Muscle layer of colon (tissue), 2 donors: ENCODE results near the gene TDRD9.

ENCODE experiments used
- H3K27ac ChIP-seq: one replicate; pipeline ENCODE4 v1.7.0; 2013; ENCODE audit warnings: low read depth, mild to moderate bottlenecking, low read length, moderate library complexity
- H3K27me3 ChIP-seq, 2 donors: one replicate each; pipeline ENCODE4 v1.7.0; 2013; ENCODE audit warnings: low read length in 2 of 2, mild to moderate bottlenecking in 2 of 2; ENCODE audit not compliant: insufficient read depth in 2 of 2, control insufficient read depth in 1 of 2
- H3K36me3 ChIP-seq: one replicate; pipeline ENCODE4 v1.7.0; 2013; ENCODE audit warnings: mild to moderate bottlenecking, low read length; ENCODE audit not compliant: insufficient read depth
- H3K4me1 ChIP-seq: one replicate; pipeline ENCODE4 v1.7.0; 2013; ENCODE audit warnings: mild to moderate bottlenecking, low read length; ENCODE audit not compliant: insufficient read depth
- H3K4me3 ChIP-seq, 2 donors: one replicate each; pipeline ENCODE4 v1.7.0; 2013; ENCODE audit warnings: low read length in 2 of 2, low read depth in 1 of 2, mild to moderate bottlenecking in 1 of 2, moderate library complexity in 1 of 2
- H3K9ac ChIP-seq: one replicate; pipeline ENCODE4 v1.7.0; 2013; ENCODE audit warnings: low read length
- H3K9me3 ChIP-seq: one replicate; pipeline ENCODE4 v1.7.0; 2013; ENCODE audit warnings: mild to moderate bottlenecking, low read length
- donor health status: abdominal sarcoma.
- donor health status: Adenocarcinoma of cecum.

Gene TDRD9, protein sequence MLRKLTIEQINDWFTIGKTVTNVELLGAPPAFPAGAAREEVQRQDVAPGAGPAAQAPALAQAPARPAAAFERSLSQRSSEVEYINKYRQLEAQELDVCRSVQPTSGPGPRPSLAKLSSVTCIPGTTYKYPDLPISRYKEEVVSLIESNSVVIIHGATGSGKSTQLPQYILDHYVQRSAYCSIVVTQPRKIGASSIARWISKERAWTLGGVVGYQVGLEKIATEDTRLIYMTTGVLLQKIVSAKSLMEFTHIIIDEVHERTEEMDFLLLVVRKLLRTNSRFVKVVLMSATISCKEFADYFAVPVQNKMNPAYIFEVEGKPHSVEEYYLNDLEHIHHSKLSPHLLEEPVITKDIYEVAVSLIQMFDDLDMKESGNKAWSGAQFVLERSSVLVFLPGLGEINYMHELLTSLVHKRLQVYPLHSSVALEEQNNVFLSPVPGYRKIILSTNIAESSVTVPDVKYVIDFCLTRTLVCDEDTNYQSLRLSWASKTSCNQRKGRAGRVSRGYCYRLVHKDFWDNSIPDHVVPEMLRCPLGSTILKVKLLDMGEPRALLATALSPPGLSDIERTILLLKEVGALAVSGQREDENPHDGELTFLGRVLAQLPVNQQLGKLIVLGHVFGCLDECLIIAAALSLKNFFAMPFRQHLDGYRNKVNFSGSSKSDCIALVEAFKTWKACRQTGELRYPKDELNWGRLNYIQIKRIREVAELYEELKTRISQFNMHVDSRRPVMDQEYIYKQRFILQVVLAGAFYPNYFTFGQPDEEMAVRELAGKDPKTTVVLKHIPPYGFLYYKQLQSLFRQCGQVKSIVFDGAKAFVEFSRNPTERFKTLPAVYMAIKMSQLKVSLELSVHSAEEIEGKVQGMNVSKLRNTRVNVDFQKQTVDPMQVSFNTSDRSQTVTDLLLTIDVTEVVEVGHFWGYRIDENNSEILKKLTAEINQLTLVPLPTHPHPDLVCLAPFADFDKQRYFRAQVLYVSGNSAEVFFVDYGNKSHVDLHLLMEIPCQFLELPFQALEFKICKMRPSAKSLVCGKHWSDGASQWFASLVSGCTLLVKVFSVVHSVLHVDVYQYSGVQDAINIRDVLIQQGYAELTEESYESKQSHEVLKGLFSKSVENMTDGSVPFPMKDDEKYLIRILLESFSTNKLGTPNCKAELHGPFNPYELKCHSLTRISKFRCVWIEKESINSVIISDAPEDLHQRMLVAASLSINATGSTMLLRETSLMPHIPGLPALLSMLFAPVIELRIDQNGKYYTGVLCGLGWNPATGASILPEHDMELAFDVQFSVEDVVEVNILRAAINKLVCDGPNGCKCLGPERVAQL (N-terminal part only)

DNA sequence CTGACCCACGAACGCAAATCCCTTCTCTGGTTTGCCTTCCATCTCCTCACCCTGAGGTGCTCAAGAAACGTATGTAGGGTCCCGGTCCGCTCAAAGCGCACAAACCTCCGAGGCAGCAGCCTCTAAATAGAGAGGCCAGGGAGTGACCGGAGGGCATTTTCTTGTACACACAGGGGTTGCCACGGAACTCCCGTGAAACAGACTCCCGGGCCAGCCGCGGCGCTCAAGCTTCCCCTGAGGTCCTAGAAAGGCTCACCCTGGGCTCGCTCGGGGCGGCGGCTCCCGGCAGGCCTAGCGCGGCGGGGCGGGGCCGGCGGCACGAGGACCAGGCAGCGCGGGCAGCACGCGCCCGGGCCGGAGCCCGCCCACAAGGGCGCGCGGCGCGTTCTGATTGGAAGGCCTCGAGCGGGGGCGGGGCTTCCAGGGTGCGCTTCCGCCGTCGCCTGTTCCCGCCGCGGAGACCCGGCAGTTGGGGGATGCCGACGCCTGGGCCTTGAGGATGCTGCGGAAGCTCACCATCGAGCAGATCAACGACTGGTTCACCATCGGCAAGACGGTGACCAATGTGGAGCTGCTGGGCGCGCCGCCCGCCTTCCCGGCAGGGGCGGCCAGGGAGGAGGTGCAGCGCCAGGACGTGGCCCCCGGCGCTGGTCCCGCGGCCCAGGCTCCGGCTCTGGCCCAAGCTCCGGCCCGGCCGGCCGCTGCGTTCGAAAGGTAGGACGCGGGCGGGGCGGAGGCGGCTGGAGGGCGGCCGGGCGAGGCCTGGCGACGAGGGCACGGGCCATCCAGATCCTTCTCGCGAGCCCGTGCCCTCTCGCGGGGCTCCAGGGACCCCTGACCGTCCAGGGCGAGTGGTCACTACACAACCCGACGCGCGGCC is at the start of gene TDRD9:
Gene TDRD9 (plus strand): TSS at position 446 of the 880 bp plus-strand sequence. CDS start 54 bp downstream, at position 500.
- no peak within 1 kb of the TSS for H3K4me3 ChIP-seq

DNA sequence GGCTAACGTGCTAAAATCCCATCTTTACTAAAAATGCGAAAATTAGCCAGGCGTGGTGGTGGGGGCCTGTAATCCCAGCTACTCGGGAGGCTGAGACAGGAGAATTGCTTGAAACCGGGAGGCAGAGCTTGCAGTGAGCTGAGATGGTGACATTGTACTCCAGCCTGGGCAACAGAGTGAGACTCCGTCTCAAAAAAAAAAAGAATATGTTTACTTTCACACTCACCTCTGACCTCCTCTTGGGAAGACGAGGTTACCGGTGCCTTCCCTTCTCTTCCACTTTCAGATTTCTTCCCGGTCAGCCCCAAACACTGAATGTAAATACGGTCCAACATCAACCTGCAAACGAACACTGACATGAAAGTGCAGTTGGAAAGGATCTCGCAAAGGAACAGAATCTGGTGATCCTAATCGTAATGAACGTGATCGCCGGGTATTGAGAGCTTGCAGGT is 49.1 kb upstream of the TDRD9 start:
- no peak overlapping the region for H3K4me3 ChIP-seq
- H3K9ac ChIP-seq = no peak overlapping the region
- peaks cover 37% of the 10 kb centered on the region for H3K4me1 ChIP-seq
- no peaks in the 10 kb centered on the region for H3K9me3 ChIP-seq
- no peak overlapping the region for H3K27ac ChIP-seq
- H3K27me3 ChIP-seq = peaks cover 0 to 3% of the 10 kb centered on the region in 2 donors
- no peaks in the 10 kb centered on the region for H3K36me3 ChIP-seq

More for the DNA sequence above, at the start of gene TDRD9:
- no peak within 1 kb of the TSS for H3K27ac ChIP-seq
- H3K27me3 ChIP-seq = no peaks in the 10 kb centered on the region
- H3K9me3 ChIP-seq = no peaks in the 10 kb centered on the region
- H3K36me3 ChIP-seq = no peaks in the 10 kb centered on the region
- no peaks in the 10 kb centered on the region for H3K4me1 ChIP-seq
- H3K9ac ChIP-seq = no peak within 1 kb of the TSS

DNA sequence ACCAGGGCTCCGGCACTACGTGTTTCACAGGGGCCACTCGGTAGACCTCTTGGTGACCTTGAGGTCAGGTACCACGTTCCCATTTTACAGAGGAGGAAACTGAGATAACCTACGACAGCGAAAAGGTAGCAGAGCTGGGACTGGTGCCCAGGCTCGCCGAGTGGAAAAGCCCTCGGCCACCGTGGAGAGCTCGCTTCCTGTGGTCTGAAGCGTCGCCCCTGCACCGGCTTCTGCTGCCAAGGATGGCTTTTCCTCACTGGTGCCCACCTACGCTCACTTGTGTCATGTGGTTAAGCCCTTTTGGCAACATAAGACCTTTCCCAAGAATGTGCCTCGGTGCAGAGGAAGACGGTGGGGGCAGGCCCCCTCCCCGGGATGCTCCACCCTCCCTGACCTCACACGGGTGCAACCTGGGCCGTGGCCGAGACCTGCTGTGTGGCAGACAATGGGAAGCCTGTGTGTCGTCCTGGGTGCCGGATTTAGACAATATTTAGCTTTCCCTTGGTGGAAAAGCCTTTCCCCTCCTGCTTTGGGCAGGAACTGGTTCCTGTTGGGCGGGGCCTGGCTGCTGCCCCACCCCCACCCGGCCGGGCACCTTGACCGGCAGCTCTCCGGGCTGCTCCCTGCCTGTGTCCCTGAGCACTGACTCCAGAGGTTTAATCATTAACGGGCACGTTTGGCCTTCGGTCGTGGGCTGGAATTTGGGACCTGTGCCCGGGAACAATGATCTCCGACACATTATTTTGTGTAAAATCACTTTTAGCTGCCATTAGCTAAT is 48.5 kb upstream of the TDRD9 start:
- no peak overlapping the region for H3K9ac ChIP-seq
- peaks cover 0 to 3% of the 10 kb centered on the region in 2 donors for H3K27me3 ChIP-seq
- H3K27ac ChIP-seq = no peak overlapping the region
- no peaks in the 10 kb centered on the region for H3K36me3 ChIP-seq
- H3K9me3 ChIP-seq = no peaks in the 10 kb centered on the region
- peaks cover 37% of the 10 kb centered on the region for H3K4me1 ChIP-seq
- peak overlapping the region in 1 of 2 donors; percentile 45 for H3K4me3 ChIP-seq

- no peaks in the 10 kb centered on the region for H3K36me3 ChIP-seq
- H3K9me3 ChIP-seq = no peaks in the 10 kb centered on the region
- H3K9ac ChIP-seq = no peak overlapping the region
- H3K4me1 ChIP-seq = peaks cover 37% of the 10 kb centered on the region
- no peak overlapping the region for H3K27ac ChIP-seq
- H3K4me3 ChIP-seq = peak overlapping the region; percentile 4 to 45
- H3K27me3 ChIP-seq = peaks cover 0 to 3% of the 10 kb centered on the region in 2 donors
These were observed 47.6 kb upstream of the TDRD9 start for GRCh38 chr14:103880348-103881267.

- peaks cover 0 to 3% of the 10 kb centered on the region in 2 donors for H3K27me3 ChIP-seq
- no peaks in the 10 kb centered on the region for H3K9me3 ChIP-seq
- no peak overlapping the region for H3K9ac ChIP-seq
- no peaks in the 10 kb centered on the region for H3K36me3 ChIP-seq
- H3K4me3 ChIP-seq = peak overlapping the region in 1 of 2 donors; percentile 45
- H3K27ac ChIP-seq = peak overlapping the region; percentile 38
- peaks cover 37% of the 10 kb centered on the region for H3K4me1 ChIP-seq
These were observed 46.7 kb upstream of the TDRD9 start for GRCh38 chr14:103881268-103882201.

DNA sequence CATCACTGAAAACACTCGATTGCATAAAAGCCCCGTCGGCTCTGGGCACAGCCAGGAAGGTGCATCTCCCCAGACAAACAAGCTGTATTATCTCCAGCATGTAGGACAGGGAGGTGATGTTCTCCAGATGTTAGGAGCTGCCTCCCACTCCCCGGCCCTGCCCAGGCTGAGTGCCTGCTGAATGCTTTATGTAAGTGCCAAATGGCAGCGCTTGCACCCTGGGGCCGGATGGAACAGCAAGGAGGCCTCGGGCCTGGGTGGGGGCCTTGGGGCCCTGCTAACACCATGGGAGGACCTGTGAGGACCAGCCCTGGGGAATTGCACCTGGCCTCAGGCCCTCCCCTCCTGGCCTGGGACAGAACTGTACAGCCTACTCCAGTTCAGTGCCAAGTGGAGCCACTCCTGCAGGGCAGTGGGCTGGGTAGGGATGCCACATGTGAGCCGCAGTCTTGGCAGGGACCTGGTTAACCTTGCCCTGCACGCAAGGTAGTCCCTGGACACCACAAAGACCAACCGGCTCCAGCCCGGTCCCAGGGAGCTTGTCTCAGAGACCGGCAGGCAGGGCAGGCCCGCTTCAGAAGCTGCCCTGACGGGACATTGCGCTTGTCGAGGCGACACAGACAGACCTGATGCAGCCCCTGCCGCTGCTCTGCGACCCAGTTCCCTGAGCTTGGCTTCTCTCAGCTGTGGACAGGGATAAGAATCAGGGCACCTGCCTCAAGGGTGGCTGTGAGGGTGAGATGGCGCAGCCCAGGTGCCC is 45.6 kb upstream of the TDRD9 start:
- Histone ChIP-seq H3K4me1 (peaks cover 37% of the 10 kb centered on the region), H3K4me3 (no peak overlapping the region)

DNA sequence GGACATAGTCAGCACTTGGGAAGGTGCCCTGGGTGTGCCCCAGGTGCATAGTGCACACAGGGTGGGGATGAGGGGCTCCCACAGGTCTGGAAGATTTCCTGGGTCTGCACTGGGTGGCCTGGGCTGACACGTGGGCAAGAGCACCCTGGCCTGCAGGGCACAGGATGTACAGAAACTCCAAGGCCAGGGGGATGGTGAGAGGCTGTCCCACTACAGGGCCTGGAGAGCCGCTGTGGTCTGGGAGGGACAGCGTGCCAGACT is 45.1 kb upstream of the TDRD9 start:
- peaks cover 37% of the 10 kb centered on the region for H3K4me1 ChIP-seq
- no peak overlapping the region for H3K4me3 ChIP-seq
- H3K9ac ChIP-seq = no peak overlapping the region
- H3K27me3 ChIP-seq = peaks cover 0 to 3% of the 10 kb centered on the region in 2 donors
- H3K9me3 ChIP-seq = no peaks in the 10 kb centered on the region
- no peaks in the 10 kb centered on the region for H3K36me3 ChIP-seq
- H3K27ac ChIP-seq = no peak overlapping the region

More for the DNA sequence above, 45.6 kb upstream of the TDRD9 start:
- Histone ChIP-seq H3K9me3 (no peaks in the 10 kb centered on the region), H3K27me3 (peaks cover 0 to 3% of the 10 kb centered on the region in 2 donors), H3K27ac (peak overlapping the region; percentile 38), H3K9ac (no peak overlapping the region), H3K36me3 (no peaks in the 10 kb centered on the region)

GRCh38 chr14:103884854-103885253 is 43.4 kb upstream of the TDRD9 start:
- no peaks in the 10 kb centered on the region for H3K36me3 ChIP-seq
- H3K9me3 ChIP-seq = no peaks in the 10 kb centered on the region
- H3K4me3 ChIP-seq = no peak overlapping the region
- H3K27me3 ChIP-seq = peaks cover 0 to 3% of the 10 kb centered on the region in 2 donors
- H3K9ac ChIP-seq = no peak overlapping the region
- peaks cover 36% of the 10 kb centered on the region for H3K4me1 ChIP-seq
- no peak overlapping the region for H3K27ac ChIP-seq
